ENCODE results near the gene RPIA. TPM values are rescaled to one million over a fixed set of nuclear protein-coding genes. Genes with fewer than 3 reads are reported as not detected.

RPIA gene
- total and polyA plus RNA-seq, 9 of the 15 experiments (the other 6 are each of a cell fraction or from before 2014, with no cell fraction given): 7.8 to 41.2 (median 25.8) TPM

GRCh38 chr2:88691339-88692183 is at the start of gene RPIA (continued):
- TF ChIP-seq ZBTB33 (CRISPR knock-in tag; IDR thresholded peaks at IDR 0.05) (no peak), MIER1 (IDR thresholded peaks at IDR 0.05; ENCODE audit: low read depth) (no peak), ZNF212 (CRISPR knock-in tag; IDR thresholded peaks at IDR 0.05) (no peak), TCF7 (IDR thresholded peaks at IDR 0.05; ENCODE audit: borderline replicate concordance) (no peak), ZNF23 (CRISPR knock-in tag; IDR thresholded peaks at IDR 0.05) (no peak), NFE2L1 (tag; IDR thresholded peaks at IDR 0.05; ENCODE audit: borderline replicate concordance, low read depth) (no peak), USF1 (CRISPR knock-in tag; IDR thresholded peaks at IDR 0.05) (peak; percentile 84), ELF1 (tag; IDR thresholded peaks at IDR 0.05) (peak; percentile 92), CHD1 (IDR thresholded peaks at IDR 0.05; ENCODE audit: low read length) (peak; percentile 33), ZNF609 (CRISPR knock-in tag; IDR thresholded peaks at IDR 0.05; ENCODE audit: borderline replicate concordance) (no peak), BRCA1 (IDR thresholded peaks at IDR 0.05) (no peak), BRCA1 (CRISPR knock-in tag; IDR thresholded peaks at IDR 0.05) (no peak), AFF4 (CRISPR knock-in tag; IDR thresholded peaks at IDR 0.05) (0 out of 2 replicates have a peak, but pooled peaks have one; percentile 14), ZNF644 (tag; IDR thresholded peaks at IDR 0.05; ENCODE audit: low read depth) (peak; percentile 90; the same call in 1 of the 2 replicates), ZKSCAN3 (CRISPR knock-in tag; IDR thresholded peaks at IDR 0.05) (no peak), ZNF561 (CRISPR knock-in tag; conservative IDR thresholded peaks at IDR 0.05) (no peak)
